GM18519 (cell line): ENCODE measurements around the gene CD300LB.

Experiments used
- ATAC-seq: cut with Tn5 transposase; IDR thresholded peaks from one replicate; pipeline ENCODE4 v1.9.1; 2021; ENCODE audit warnings: mild to moderate bottlenecking, moderate library complexity; ENCODE audit not compliant: unreplicated experiment, low FRiP score

The CD300LB gene

DNA sequence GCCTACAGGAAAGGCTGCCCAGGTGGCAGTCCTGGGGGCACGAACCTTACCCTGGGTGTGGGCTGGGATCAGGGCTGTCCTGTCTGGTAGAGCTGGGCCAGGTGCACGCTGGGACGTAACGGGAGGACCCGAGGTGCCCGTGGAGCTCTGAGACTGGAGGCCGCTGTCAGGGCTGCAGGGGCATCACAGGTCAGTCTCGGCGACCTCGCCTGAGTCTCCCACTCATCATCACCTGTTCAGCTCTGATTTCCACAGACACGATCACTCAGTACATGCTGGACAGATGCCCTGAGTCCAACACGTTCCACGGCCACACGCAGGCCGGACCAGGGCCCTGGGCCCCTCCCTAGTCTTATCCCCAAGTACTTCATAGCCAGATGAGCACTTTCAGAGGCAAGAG, 19.3 kb upstream of the CD300LB start:
- ATAC-seq: no peak

- no peak for ATAC-seq
Observed at GRCh38 chr17:74549343-74549742, 18.1 kb upstream of the CD300LB start.

GRCh38 chr17:74547736-74548135, 16.5 kb upstream of the CD300LB start:
- ATAC-seq: no peak

DNA sequence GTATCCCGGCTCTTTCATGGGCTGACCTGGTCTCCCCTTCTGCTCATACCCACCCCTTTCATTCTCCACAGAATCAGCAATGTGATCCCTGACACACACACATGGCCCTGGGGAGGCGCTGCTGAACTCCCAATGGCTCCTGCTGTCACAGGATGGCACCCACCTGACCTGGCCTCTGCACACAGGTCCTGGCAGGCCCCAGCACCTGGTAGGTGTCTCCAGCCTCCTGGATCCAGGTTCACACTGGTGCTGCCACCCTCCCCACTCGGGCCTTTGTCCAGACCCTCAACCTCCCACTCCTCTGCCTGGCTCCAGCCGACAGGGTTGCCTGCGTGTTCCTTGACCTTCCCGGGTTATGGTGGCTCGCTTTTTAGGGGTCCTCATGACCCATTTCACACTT, 16.0 kb upstream of the CD300LB start:
- ATAC-seq: no peak

DNA sequence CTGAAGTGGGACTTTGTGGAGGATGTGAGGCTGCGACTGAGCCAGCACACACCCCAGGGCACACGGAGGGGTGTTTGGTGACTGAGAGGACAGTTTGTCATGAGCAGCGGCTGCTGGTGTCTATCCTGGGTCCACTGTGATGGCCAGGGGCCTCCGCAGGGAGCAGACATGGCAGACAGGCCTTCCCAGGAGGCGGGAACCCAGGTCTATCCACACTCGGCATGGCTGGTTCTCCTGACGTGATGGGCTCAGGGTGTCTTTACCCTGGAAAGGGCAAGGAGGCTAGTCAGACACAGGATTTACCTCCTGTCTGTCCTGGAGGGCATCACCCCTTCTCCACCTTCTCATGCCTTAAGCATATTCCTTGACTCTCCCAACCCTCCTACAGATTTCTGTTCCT, 15.3 kb upstream of the CD300LB start:
- no peak for ATAC-seq

DNA sequence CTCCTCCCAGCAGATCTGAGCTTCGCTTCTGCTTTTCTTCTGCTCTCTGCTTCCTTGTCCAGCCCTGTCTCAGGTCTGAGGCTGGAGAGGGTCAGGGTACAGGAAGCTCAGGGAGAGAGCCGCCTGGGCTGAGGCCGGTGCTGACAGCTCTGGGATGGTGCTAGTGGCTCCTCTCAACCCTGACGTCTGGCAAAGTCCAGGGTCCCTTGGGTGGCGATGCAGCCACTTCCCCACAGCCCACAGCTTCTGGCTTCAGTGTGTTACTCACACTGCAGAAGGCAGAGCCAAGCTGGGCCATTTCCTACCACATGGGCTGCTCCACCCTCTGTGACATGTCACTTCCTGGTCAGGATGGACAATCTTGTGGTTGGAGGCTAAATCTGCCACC, 14.6 kb upstream of the CD300LB start, which contains the start of gene CD300C:
Gene CD300C, minus strand, starts transcription at position 273 of the 388 bp plus-strand sequence. CDS start 333 bp downstream, outside the sequence.
- ATAC-seq: no peak

DNA sequence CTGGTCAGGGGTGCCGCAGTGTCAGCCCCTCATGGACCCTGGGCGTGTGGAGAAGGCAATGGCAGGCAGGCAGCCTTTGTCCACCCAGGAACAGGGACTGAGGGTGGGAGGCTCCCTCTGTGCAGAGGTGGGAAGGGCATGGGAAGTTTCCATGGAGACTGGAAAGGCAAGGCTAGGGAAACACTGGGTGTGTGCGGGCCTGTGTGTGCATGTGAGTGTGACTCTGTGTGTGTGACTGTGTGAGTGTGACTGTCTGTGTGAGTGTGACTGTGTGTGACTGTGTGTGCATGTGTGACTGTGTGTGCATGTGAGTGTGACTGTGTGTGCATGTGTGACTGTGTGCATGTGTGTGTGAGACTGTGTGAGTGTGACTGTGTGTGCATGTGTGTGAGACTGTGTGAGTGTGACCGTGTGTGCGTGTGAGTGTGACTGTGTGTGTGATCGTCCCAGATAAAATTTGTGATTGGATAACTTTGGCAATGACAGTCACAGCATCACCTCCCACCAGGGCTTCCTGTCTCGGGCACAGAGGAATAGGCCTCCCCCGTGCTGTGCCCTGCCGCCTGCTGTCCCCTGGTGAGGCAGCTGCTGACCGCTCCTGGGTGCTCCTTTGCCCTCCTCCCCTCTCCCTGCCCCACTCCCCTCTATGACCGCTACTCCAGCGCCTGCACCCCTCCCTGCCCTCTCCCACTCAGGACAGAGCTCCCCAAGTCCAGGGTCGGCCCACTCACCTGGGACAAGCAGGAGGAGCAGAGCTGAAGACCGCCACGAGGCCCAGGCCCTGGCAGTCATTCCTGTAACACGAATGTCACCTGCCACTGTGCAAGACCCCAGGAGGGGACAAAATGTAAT, 13.9 kb upstream of the CD300LB start:
- no peak for ATAC-seq

DNA sequence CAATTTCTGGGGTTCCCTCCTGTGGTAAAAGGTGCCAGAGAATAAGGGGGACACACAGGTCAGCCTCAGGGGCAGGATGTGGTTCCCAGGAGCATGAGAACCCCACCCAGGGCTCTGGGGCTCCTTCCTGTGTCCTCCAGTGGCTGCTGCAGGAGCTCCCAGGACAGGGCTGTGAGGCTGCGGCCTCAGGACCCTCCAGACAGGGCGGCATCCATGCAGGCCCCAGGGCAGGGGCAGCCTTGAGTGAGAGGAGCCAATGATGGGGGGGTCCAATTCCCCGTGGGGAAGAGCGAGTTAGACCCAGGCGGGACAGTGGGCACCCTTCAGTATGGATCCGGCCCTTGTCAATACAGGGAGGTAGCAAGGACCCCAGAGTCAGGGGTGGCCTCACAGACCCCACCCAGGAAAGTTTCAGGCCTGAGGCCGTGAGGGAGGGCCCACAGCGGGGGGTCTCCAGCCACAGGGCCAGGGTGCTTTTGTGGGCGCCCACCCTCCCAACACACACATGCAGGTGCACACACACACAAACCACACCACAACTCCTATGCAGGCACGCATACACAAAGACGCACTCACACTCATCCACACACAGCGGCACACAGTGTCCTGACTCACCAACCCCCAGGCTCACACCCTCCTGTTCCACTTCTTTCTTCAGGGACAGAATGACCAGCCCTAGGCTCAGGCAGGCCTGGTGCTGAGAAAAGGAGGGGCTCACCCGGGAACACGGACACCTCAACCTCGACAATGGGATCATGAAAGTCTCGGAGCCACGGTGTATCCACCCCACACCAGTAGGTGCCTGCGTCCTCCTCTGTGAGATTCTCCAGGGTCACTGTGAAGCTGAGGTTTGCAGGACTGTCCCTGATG, 12.9 kb upstream of the CD300LB start:
- ATAC-seq: no peak

DNA sequence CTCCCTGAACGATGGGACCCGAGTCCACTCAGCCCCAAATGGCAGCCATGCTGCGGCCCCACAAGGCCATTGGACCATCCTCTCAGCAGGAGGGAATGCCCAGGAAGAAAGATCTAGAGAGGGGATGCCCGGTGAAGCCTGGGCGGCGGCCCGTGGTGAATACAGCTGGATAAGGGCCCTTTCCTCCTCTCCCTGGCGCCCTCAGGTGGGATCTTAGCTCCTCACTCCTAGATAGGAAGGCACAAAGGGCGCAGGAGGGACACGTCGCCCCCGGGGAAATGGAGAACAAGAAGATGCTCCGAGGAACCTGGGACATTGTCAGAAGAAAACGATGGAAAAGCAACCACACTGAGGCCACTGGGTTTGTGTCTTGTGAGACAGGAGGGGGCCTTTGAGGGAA, 12.1 kb upstream of the CD300LB start:
- ATAC-seq: no peak

- ATAC-seq: no peak
Observed at GRCh38 chr17:74542727-74543383, 11.6 kb upstream of the CD300LB start.

GRCh38 chr17:74542166-74542565, 10.9 kb upstream of the CD300LB start:
- ATAC-seq: no peak

DNA sequence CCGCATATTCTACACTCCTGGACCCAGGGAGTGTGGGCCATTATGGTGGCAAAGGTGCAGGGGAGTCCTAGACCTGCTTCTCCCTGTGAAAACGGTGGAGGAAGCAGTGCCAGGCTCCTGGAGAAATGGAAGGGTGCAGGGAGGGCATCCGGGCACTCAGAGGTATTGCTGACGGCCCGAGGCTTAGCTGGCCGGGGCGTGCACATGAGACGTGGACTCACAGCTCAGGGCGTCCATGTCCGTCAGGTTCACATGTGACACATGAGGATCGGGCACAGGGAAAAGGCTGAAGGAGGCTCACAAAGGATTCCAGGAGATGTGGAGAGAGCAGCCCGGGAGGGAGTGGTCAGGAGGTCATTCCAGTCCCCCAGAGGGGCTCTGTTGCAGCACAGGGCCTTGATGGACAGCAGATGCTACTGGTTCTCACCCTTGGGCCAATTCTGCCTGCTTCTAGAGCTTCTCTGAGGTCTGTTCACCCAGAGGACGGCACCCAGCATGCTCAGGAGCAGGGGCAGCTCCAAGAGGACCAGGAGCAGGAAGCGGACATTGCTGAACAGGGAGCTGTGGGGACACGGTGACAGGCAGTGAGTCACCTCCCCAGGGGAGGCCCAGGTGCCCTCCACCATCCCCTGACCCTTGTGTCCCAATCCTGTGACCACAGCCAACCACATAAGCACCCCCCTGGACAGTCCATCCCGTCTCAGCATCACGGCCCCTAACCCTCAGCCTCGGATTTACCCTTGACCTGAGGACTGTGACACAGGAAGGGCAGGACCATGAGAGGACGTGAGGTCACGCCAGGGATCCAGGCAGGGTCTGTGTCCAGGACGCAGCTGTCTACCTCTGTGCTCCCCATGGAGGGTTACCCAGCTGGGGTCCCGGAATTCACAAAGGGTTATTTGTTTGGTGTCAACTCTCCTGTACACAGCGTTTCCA, 10.2 kb upstream of the CD300LB start:
- ATAC-seq: no peak

- no peak for ATAC-seq
Observed at GRCh38 chr17:74539281-74539820, 8.1 kb upstream of the CD300LB start.

DNA sequence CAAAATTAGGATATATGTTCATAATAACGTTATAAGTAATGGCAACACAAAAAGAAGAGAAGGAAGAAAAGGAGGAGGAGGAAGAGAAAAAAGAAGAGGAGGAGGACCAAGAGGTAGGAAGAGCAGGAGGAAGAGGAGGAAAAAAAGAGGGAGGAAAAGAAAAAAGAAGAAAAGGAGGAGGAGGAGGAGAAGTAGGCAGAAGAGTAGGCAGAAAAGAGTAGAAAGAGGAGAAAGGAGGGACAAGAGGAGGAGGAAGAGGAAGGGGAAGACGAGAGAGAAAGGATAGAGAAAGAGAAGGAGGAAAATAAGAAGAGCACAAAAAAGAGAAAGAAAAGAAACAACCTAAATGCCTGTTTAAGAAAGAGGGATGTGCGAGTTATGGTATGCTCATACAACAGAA, 5.6 kb upstream of the CD300LB start:
- no peak for ATAC-seq

- no peak for ATAC-seq
Observed at GRCh38 chr17:74532115-74532514, 840 bp upstream of the CD300LB start.

- no peak for ATAC-seq
Observed at GRCh38 chr17:74530831-74531150, 484 bp downstream of the CD300LB start.

DNA sequence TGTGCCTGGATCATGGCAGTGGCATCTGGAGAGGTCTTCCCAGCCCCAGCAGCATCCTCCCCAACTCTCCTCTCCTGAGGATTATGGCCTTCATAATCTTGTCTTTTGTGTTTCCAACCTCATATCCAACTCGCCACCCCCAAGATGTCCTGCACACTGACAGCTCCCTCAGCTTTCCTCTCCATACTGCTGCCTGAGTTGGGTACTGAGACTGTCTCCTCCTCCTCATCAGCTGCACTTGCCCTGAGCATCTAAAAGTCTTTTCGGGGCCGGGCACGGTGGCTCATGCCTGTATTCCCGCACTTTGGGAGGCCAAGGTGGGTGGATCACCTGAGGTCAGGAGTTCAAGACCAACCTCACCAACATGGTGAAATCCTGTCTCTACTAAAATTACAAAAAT, 2.0 kb downstream of the CD300LB start:
- ATAC-seq: no peak

DNA sequence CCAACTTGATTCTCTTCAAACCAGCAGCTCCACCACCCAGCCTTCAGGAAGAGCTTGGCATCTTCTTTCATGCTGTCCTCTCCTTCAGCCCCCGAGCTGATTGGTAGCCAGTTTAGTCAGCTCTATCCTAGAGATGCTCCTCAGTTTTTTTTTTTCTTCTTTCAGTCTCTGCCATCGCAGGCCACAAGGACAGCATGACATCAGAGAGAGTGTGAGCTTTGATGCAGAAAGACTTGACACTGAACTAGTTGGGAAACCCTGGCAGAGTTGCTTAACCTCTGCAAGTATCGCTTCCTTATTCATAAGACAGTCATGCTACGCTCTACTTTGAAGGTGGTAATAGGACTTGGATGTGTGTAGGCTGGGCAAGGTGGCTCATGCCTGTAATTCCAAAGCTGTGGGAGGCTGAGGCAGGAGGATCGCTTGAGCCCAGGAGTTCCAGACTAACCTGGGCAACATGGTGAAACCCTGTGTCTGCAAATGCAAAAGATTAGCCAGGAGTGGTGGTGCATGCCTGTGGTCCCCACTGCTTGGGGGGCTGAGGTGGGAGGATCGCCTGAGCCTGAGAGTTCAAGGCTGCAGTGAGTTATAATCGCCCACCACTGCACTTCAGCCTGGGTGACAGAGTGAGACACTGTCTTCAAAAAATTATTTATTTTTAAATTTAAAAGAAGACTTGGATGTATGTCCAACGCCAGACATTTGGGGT, 2.6 kb downstream of the CD300LB start:
- peak; percentile 90 for ATAC-seq

DNA sequence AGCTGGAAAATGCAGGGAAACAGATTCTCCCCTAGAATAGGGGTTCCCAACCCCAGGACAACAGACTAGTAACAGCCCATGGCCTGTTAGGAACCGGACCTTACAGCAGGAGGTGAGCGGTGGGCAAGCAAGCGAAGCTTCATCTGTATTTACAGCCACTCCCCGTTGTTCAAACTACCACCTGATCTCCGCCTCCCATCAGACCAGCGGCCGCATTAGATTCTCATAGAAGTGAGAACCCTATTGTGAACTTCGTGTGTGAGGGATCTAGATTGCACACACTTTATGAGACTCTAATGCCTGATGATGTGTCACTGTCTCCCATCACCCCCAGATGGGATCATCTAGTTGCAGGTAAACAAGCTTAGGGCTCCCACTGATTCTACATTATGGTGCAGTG, 3.5 kb downstream of the CD300LB start:
- ATAC-seq: no peak
